HCT116 (cell line): ENCODE measurements around the gene GSTA3. TPM values are rescaled to one million over a fixed set of nuclear protein-coding genes. Genes with fewer than 3 reads are reported as not detected.
"Not testable (repeated sequence)": the region's sequence is repeated elsewhere in the genome, so short reads cannot be mapped to it uniquely, and the experiment has no call there.

ENCODE experiments used
- ATAC-seq: fragments of 200-7000 bp; cut with Tn5 transposase; 2 replicates; pipeline ENCODE4 v1.9.1; 2020; ENCODE audit warnings: mild to moderate bottlenecking, moderate library complexity
- BruUV-seq: library from RNA; stranded (reverse); fragments of 400-500 nt; replicated peaks from 2 replicates; lab custom pipeline; 2021; lab: Mats Ljungman, UMichigan
- CTCF ChIA-PET: fragments of 300-600 bp; sonication (Branson Sonifier 250); formaldehyde crosslinking; loops from one replicate; lab custom pipeline; 2021; ENCODE audit warnings: antibody characterized with exemption; lab: Charles Lee
- POLR2A ChIA-PET: fragments of 300-600, 350-600 bp; sonication (Branson Sonifier 250); formaldehyde crosslinking; loops from one replicate; lab custom pipeline; 2021; ENCODE audit warnings: antibody characterized with exemption; lab: Charles Lee
- RAD21 ChIA-PET, 2 experiments: fragments of 300-600 bp; sonication (Branson Sonifier 250); formaldehyde crosslinking; loops; one replicate each; lab custom pipeline; 2023; ENCODE audit warnings: low total read pairs in 2 of 2; ENCODE audit not compliant: uncharacterized antibody in 2 of 2, unreplicated experiment in 2 of 2, low non-redundant PET in 1 of 2; lab: Charles Lee
- DNase-seq: peaks from one replicate; pipeline ENCODE4 v3.0.0-alpha.2; 2010; ENCODE audit warnings: low read depth, low spot score
- H2AFZ ChIP-seq: fragments of 200-600 bp; shearing (Covaris generic), sonication (generic); 2 replicates; pipeline ENCODE4 v1.6.1; 2017; ENCODE audit warnings: low read depth, mixed run types, mixed read lengths, antibody characterized with exemption, low read length; ENCODE audit not compliant: poor library complexity, severe bottlenecking
- H3K27ac ChIP-seq: 2 replicates; pipeline ENCODE4 v1.5.1; 2012; ENCODE audit warnings: low read depth, low read length
- H3K27me3 ChIP-seq: fragments of 200-600 bp; sonication (generic); 2 replicates; pipeline ENCODE4 v1.6.1; 2016; ENCODE audit warnings: mixed run types, low read length, mixed read lengths; ENCODE audit not compliant: insufficient read depth
- H3K36me3 ChIP-seq, 2 experiments: fragments of 200-500 bp in 1 of 2; fragments of 200-600 bp in 1 of 2; sonication (Bioruptor generic) in 1 of 2; sonication (generic) in 1 of 2; 2 replicates each; pipeline versions ENCODE4 v1.5.1 to v1.6.1; 2014 to 2016; ENCODE audit warnings: low read length in 2 of 2, inconsistent platforms in 1 of 2, mixed read lengths in 1 of 2, mixed run types in 1 of 2; ENCODE audit not compliant: insufficient read depth in 2 of 2, control insufficient read depth in 1 of 2
- H3K4me1 ChIP-seq, 2 experiments: fragments of 200-600 bp in 1 of 2; sonication (generic) in 1 of 2; 2 replicates each; pipeline versions ENCODE4 v1.5.1 to v1.6.1; 2012 to 2017; ENCODE audit warnings: low read length in 2 of 2, inconsistent platforms in 1 of 2, mild to moderate bottlenecking in 1 of 2, mixed read lengths in 1 of 2, mixed run types in 1 of 2, moderate library complexity in 1 of 2; ENCODE audit not compliant: insufficient read depth in 2 of 2, control insufficient read depth in 1 of 2
- H3K4me2 ChIP-seq: fragments of 200-600 bp; sonication (generic); 2 replicates; pipeline ENCODE4 v1.6.1; 2017; ENCODE audit warnings: mixed run types, low read length, mixed read lengths
- H3K4me3 ChIP-seq, 2 experiments: fragments of 200-600 bp in 1 of 2; sonication (generic) in 1 of 2; replicated peaks in 1 of 2; 2 replicates each; pipeline ENCODE4 v1.5.1; 2011 to 2016; ENCODE audit warnings: low read length in 2 of 2, control low read depth in 1 of 2, low read depth in 1 of 2, mild to moderate bottlenecking in 1 of 2, mixed read lengths in 1 of 2, mixed run types in 1 of 2
- H3K79me2 ChIP-seq: fragments of 200-600 bp; sonication (generic); 2 replicates; pipeline ENCODE4 v1.6.1; 2017; ENCODE audit warnings: mild to moderate bottlenecking, mixed run types, low read length, moderate library complexity, mixed read lengths; ENCODE audit not compliant: insufficient read depth
- H3K9ac ChIP-seq: fragments of 200-600 bp; sonication (generic); 2 replicates; pipeline ENCODE4 v1.6.1; 2016; ENCODE audit warnings: low read length, mixed read lengths
- H3K9me2 ChIP-seq: fragments of 200-600 bp; sonication (generic), shearing (Covaris generic); 2 replicates; pipeline ENCODE4 v1.6.1; 2017; ENCODE audit warnings: mixed run types, mild to moderate bottlenecking, moderate library complexity; ENCODE audit not compliant: insufficient read depth
- H3K9me3 ChIP-seq, 2 experiments: fragments of 200-500 bp in 1 of 2; fragments of 200-600 bp in 1 of 2; sonication (Bioruptor generic) in 1 of 2; sonication (generic) in 1 of 2; 2 replicates each; pipeline ENCODE4 v1.6.1; 2014 to 2017; ENCODE audit warnings: low read length in 2 of 2, mixed read lengths in 2 of 2, inconsistent platforms in 1 of 2, low read depth in 1 of 2, mild to moderate bottlenecking in 1 of 2, mixed run types in 1 of 2, moderate library complexity in 1 of 2; ENCODE audit not compliant: control insufficient read depth in 1 of 2, insufficient read depth in 1 of 2
- H4K20me1 ChIP-seq: fragments of 200-600 bp; sonication (generic), shearing (Covaris generic); 2 replicates; pipeline ENCODE4 v1.6.1; 2017; ENCODE audit warnings: mixed run types, mild to moderate bottlenecking, moderate library complexity; ENCODE audit not compliant: insufficient read depth
- CBX3 ChIP-seq: IDR thresholded peaks from 2 replicates; pipeline ENCODE4 v1.6.1; 2012; ENCODE audit warnings: low read depth
- CEBPB ChIP-seq: IDR thresholded peaks from 2 replicates; pipeline ENCODE4 v1.6.1; 2012; ENCODE audit warnings: low read depth
- EGR1 ChIP-seq: IDR thresholded peaks from 2 replicates; pipeline ENCODE4 v1.6.1; 2012; ENCODE audit warnings: low read depth
- EZH2 ChIP-seq: fragments of 200-600 bp; sonication (generic); IDR thresholded peaks from 2 replicates; pipeline ENCODE4 v1.6.1; 2017; ENCODE audit warnings: antibody characterized with exemption, mixed run types
- RAD21 ChIP-seq: IDR thresholded peaks from 2 replicates; pipeline ENCODE4 v1.6.1; 2012; ENCODE audit warnings: low read depth, mild to moderate bottlenecking
- SP1 ChIP-seq: IDR thresholded peaks from 2 replicates; pipeline ENCODE4 v1.6.1; 2012; ENCODE audit warnings: low read depth
- TCF7L2 ChIP-seq: IDR thresholded peaks from 2 replicates; pipeline ENCODE4 v1.7.0; 2011; ENCODE audit warnings: borderline replicate concordance, inconsistent platforms; ENCODE audit not compliant: insufficient read depth, insufficient read length; ENCODE audit errors: extremely low read depth
- YY1 ChIP-seq: IDR thresholded peaks from 2 replicates; pipeline ENCODE4 v1.6.1; 2011; ENCODE audit warnings: low read length, low read depth, moderate library complexity, mild to moderate bottlenecking; ENCODE audit not compliant: insufficient replicate concordance; ENCODE audit errors: extremely low read depth
- ZFX ChIP-seq: fragments of 450-650 bp; IDR thresholded peaks from 2 replicates; pipeline ENCODE4 v1.6.1; 2017
- intact Hi-C: fragments of 100-400 bp; cut with micrococcal nuclease; formaldehyde crosslinking; loops from 2 replicates; pipeline ENCODE4 v1.10.0; 2022
- total RNA-seq: library from RNA; stranded (reverse); gene quantifications from one replicate; pipeline ENCODE4 v1.2.1, GENCODE V29; 2021; ENCODE audit not compliant: unreplicated experiment
- TF ChIP-seq, protein P1 (sequence below): IDR thresholded peaks from 2 replicates; pipeline ENCODE4 v1.6.1; 2012
- TF ChIP-seq, protein P2 (sequence below): IDR thresholded peaks from 2 replicates; pipeline ENCODE4 v1.6.1; 2012; ENCODE audit warnings: low read depth

Gene GSTA3
- total RNA-seq, 1 experiment from 2014 or later = not detected

DNA sequence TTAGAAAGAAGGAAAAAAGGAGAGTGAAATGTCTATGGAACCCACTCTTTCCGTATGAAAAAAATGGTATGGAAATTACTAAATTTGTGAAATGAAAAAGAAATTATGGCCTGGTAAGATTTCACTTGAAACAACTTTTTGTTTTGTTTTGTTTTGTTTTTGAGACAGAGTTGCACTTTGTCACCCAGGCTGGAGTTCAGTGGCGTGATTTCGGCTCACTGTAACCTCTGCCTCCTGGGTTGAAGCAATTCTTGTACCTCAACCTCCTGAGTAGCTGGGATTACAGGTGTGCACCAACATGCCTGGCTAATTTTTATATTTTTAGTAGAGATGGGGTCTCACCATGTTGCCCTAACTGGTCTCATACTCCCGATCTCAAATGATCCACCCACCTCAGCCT lies 51.1 kb downstream of the GSTA3 start:
- no peaks in the 10 kb centered on the region for H4K20me1 ChIP-seq
- BruUV-seq = no TSS peak
- no peak overlapping the region for H2AFZ ChIP-seq
- no peaks in the 10 kb centered on the region for H3K4me1 ChIP-seq
- DNase-seq (no peak), ATAC-seq (no peak)
- H3K4me3 ChIP-seq = no peak overlapping the region
- TF ChIP-seq CEBPB (no peak), CBX3 (no peak), EGR1 (no peak), EZH2 (no peak), RAD21 (no peak), YY1 (no peak), ZFX (no peak), SP1 (no peak), TCF7L2 (no peak)
- TF ChIP-seq, protein P1, sequence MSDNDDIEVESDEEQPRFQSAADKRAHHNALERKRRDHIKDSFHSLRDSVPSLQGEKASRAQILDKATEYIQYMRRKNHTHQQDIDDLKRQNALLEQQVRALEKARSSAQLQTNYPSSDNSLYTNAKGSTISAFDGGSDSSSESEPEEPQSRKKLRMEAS = no peak
- TF ChIP-seq, protein P2, sequence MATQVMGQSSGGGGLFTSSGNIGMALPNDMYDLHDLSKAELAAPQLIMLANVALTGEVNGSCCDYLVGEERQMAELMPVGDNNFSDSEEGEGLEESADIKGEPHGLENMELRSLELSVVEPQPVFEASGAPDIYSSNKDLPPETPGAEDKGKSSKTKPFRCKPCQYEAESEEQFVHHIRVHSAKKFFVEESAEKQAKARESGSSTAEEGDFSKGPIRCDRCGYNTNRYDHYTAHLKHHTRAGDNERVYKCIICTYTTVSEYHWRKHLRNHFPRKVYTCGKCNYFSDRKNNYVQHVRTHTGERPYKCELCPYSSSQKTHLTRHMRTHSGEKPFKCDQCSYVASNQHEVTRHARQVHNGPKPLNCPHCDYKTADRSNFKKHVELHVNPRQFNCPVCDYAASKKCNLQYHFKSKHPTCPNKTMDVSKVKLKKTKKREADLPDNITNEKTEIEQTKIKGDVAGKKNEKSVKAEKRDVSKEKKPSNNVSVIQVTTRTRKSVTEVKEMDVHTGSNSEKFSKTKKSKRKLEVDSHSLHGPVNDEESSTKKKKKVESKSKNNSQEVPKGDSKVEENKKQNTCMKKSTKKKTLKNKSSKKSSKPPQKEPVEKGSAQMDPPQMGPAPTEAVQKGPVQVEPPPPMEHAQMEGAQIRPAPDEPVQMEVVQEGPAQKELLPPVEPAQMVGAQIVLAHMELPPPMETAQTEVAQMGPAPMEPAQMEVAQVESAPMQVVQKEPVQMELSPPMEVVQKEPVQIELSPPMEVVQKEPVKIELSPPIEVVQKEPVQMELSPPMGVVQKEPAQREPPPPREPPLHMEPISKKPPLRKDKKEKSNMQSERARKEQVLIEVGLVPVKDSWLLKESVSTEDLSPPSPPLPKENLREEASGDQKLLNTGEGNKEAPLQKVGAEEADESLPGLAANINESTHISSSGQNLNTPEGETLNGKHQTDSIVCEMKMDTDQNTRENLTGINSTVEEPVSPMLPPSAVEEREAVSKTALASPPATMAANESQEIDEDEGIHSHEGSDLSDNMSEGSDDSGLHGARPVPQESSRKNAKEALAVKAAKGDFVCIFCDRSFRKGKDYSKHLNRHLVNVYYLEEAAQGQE = no peak
- no peaks in the 10 kb centered on the region for H3K79me2 ChIP-seq
- no peaks in the 10 kb centered on the region for H3K9me3 ChIP-seq
- no peak overlapping the region for H3K27ac ChIP-seq
- no peaks in the 10 kb centered on the region for H3K27me3 ChIP-seq
- H3K9me2 ChIP-seq = no peaks in the 10 kb centered on the region
- intact Hi-C loops = no loop called here
- RAD21 ChIA-PET = no interaction called here
- no peak overlapping the region for H3K4me2 ChIP-seq
- H3K9ac ChIP-seq = no peak overlapping the region
- POLR2A ChIA-PET = no interaction called here
- CTCF ChIA-PET = no interaction called here
- H3K36me3 ChIP-seq = no peaks in the 10 kb centered on the region

DNA sequence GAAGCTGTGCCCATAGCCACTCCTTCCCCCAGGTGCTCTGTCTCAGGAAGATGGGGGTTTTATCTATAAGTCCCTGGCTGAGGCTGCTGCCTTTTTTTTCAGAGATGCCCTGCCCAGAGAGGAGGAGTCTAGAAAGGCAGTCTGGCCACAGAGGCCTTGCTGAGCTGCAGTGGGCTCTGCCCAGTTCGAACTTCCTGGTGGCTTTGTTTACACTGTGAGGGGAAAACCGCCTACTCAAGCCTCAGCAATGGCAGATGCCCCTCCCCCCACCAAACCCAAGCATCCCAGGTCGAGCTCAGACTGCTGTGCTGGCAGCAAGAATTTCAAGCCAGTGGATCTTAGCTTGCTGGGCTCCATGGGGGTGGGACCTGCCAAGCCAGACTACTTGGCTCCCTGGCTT lies 53.4 kb downstream of the GSTA3 start:
- H3K79me2 ChIP-seq, H3K27ac ChIP-seq, POLR2A ChIA-PET, RAD21 ChIA-PET, H3K9me2 ChIP-seq, H3K4me3 ChIP-seq, H3K36me3 ChIP-seq, H3K4me2 ChIP-seq, H2AFZ ChIP-seq, ATAC-seq, intact Hi-C loops, H3K9me3 ChIP-seq, H3K9ac ChIP-seq, H4K20me1 ChIP-seq, H3K27me3 ChIP-seq, H3K4me1 ChIP-seq, CTCF ChIA-PET, DNase-seq, BruUV-seq: not testable (repeated sequence)
